Measurements from ENCODE around the gene GPR63.
A peak's percentile ranks its signal among the peaks of the same experiment; 100 is the strongest.

The GPR63 gene

DNA sequence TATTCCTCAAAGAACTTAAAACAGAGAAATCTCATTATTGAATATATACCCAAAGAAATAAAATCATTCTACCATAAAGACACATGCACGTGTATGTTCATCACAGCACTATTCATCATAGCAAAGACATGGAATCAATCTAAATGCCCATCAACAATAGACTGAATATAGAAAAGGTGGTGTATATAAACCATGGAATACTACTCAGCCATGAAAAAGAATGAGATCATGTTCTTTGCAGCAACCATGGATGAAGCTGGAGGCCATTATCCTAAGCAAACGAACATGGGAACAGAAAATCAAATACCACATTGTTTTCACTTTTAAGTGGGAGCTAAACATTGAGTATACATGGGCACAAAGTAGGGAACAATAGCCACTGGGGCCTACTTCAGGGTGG, 12.3 kb upstream of the GPR63 start:
- TF ChIP-seq GATA1 (IDR thresholded peaks at IDR 0.05; ENCODE audit: low read depth, low read length) (no peak), POLR2A (IDR thresholded peaks at IDR 0.05; ENCODE audit: low read length) (no peak)

GRCh38 chr6:96844530-96844929, 7.3 kb upstream of the GPR63 start:
- TF ChIP-seq GATA1 (IDR thresholded peaks at IDR 0.05; ENCODE audit: low read depth, low read length): no peak
- no peak for DNase-seq

More for the DNA sequence above, 12.3 kb upstream of the GPR63 start:
- DNase-seq: no peak

- no peak for DNase-seq
- no peak for TF ChIP-seq POLR2A (IDR thresholded peaks at IDR 0.05; ENCODE audit: low read length)
- TF ChIP-seq GATA1 (IDR thresholded peaks at IDR 0.05; ENCODE audit: low read depth, low read length): no peak
These were observed 4.1 kb upstream of the GPR63 start for GRCh38 chr6:96841345-96841744.

DNA sequence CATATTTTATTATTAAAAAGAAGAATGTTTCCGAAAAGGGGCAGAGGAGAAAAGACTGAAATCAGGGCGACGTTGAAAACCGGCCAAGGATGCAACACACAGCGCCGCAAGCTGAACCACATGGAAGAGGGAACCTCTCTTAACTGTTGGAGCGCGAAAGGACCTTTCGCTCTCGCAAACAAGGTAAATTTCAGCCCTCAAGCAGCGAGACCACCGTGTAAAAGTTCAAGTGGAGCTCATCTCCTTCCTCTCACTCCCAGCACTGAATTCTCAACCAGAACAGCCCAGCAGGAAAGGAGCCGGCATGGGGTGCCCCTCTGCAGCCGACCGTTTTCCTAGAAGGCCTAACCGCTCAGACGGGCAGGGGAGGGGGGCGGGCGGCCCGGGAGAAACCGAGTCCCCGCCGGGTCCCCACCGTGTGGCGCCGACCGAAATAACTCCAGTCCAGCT, 621 bp downstream of the GPR63 start:
- TF ChIP-seq POLR2A (IDR thresholded peaks at IDR 0.05; ENCODE audit: low read length) (no peak), GATA1 (IDR thresholded peaks at IDR 0.05; ENCODE audit: low read depth, low read length) (no peak)
- peak; percentile 31 to 34 for DNase-seq

GRCh38 chr6:96834070-96834469, 3.2 kb downstream of the GPR63 start:
- no peak for TF ChIP-seq POLR2A (IDR thresholded peaks at IDR 0.05; ENCODE audit: low read length)
- TF ChIP-seq GATA1 (IDR thresholded peaks at IDR 0.05; ENCODE audit: low read depth, low read length): no peak

DNA sequence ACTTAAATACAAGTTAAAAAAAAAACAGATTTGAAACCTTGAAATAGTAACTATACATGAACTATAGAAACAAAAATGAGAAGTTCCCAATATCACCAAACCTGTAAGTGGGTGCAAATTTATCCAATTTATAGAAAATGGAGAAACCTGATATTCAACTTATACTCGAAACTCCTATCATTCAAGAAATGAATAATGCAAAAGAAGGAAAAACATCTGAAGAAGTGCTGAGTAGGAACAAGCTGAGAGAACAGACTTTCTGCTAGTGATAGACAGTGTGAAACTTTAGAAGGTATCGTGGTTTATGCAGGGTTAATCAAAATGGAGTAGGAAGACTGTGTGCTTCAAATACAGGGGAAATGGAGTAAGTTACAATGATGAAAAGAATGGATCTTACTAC, 4.5 kb downstream of the GPR63 start:
- TF ChIP-seq GATA1 (IDR thresholded peaks at IDR 0.05; ENCODE audit: low read depth, low read length) (no peak), POLR2A (IDR thresholded peaks at IDR 0.05; ENCODE audit: low read length) (no peak)
- DNase-seq: no peak

More at GRCh38 chr6:96834070-96834469, 3.2 kb downstream of the GPR63 start:
- DNase-seq: no peak

- DNase-seq: no peak
- TF ChIP-seq GATA1 (IDR thresholded peaks at IDR 0.05; ENCODE audit: low read depth, low read length): no peak
- no peak for TF ChIP-seq POLR2A (IDR thresholded peaks at IDR 0.05; ENCODE audit: low read length)
These were observed 10.4 kb downstream of the GPR63 start for GRCh38 chr6:96826865-96827264.

GRCh38 chr6:96823743-96824142, 13.5 kb downstream of the GPR63 start:
- TF ChIP-seq POLR2A (IDR thresholded peaks at IDR 0.05; ENCODE audit: low read length) (no peak), GATA1 (IDR thresholded peaks at IDR 0.05; ENCODE audit: low read depth, low read length) (no peak)
- no peak for DNase-seq

DNA sequence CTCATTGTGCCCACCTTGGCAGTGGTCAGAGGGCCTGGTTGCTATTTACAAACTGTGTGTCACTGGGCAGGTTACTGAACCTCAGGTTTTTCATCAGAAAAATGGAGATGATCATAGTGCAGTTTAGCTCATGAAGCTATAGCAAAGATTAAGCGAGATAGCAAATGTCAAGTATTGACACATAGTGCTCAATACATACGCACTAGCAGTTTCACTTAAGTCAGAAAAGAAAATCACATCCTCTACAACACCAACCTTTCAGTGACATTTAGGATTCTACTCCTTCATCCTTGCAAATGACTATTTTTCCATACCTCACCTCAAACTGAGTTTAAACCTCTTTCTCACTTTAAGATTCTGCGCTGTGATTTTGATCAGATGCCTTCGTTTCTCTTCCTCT, 16.2 kb downstream of the GPR63 start:
- TF ChIP-seq POLR2A (IDR thresholded peaks at IDR 0.05; ENCODE audit: low read length) (no peak), GATA1 (IDR thresholded peaks at IDR 0.05; ENCODE audit: low read depth, low read length) (no peak)

GRCh38 chr6:96816301-96816817, 20.9 kb downstream of the GPR63 start:
- no peak for TF ChIP-seq GATA1 (IDR thresholded peaks at IDR 0.05; ENCODE audit: low read depth, low read length)
- no peak for DNase-seq

More for the DNA sequence above, 16.2 kb downstream of the GPR63 start:
- DNase-seq: no peak

- TF ChIP-seq POLR2A (IDR thresholded peaks at IDR 0.05; ENCODE audit: low read length): no peak
- TF ChIP-seq GATA1 (IDR thresholded peaks at IDR 0.05; ENCODE audit: low read depth, low read length): no peak
- DNase-seq: no peak
These were observed 22.7 kb downstream of the GPR63 start for GRCh38 chr6:96814625-96815024.

DNA sequence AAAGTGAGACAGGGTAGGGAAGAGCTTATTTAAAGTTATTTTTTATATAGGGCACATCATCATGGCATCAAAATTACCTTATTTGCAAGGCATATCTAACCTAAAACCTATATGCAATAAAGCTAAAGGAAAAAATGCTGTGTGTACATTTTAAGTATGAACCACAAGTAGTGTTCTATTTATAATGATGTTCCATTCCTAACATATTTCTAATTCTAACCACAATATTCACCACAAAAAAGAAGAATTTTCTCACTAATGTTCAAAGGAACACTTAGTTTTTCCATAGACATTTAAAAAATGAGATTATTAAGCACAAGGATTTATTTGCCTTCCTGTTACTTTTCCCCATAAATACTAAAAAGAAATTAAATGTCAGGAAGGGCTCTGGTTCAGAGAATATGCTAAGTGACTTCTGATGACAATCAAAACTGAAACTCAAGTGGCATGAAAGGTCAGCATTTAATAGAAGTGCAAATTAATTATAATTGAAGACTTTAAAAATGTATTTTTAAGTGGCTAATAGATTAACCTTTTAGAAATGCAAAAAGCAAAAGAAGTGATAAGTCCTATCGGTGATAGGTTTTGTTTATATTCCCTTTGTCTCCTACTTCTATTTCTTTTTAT, 25.1 kb downstream of the GPR63 start:
- no peak for DNase-seq
- TF ChIP-seq POLR2A (IDR thresholded peaks at IDR 0.05; ENCODE audit: low read length) (no peak), GATA1 (IDR thresholded peaks at IDR 0.05; ENCODE audit: low read depth, low read length) (no peak)

- DNase-seq: no peak
These were observed 25.6 kb downstream of the GPR63 start for GRCh38 chr6:96811670-96812069.

DNA sequence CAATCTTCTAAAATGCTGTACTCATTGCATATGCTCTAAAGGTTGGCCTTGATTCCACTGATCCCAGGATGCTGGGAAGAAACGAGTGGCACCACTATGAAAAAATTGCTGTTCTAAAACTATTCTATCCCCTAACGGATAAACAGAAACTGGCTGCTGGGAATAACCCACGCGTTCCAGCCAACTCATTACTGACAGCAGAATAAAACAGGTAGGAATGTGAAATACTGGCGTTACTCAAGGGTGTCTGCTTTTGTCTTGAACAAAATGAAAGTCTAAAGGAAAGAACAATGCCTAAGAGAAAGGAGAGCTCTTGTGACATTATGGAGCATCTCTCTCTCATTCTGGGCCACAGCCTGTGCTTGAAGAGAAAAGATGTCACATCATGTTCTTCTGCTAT, 26.1 kb downstream of the GPR63 start:
- TF ChIP-seq POLR2A (IDR thresholded peaks at IDR 0.05; ENCODE audit: low read length) (no peak), GATA1 (IDR thresholded peaks at IDR 0.05; ENCODE audit: low read depth, low read length) (no peak)
- no peak for DNase-seq

More at GRCh38 chr6:96811670-96812069, 25.6 kb downstream of the GPR63 start:
- TF ChIP-seq POLR2A (IDR thresholded peaks at IDR 0.05; ENCODE audit: low read length) (no peak), GATA1 (IDR thresholded peaks at IDR 0.05; ENCODE audit: low read depth, low read length) (no peak)

DNA sequence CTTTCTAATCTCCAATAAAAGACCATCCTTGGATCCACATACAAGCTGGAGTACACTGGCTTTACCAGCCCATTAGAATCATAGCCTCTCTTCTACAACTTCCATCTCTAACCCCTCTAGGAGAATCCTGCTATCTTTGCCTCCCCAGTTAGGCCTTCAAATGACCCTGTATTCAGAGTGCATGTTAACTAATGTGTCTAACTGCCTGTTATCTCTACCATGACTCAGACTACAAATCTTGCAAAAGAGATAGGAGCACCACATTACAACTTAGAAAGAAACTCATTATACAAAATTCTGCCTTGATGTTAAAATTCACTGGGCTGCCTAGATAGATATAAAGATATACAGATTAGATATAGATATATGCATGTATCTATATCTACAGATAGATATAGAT, 28.2 kb downstream of the GPR63 start:
- TF ChIP-seq POLR2A (IDR thresholded peaks at IDR 0.05; ENCODE audit: low read length) (no peak), GATA1 (IDR thresholded peaks at IDR 0.05; ENCODE audit: low read depth, low read length) (no peak)
- peak; percentile 37 to 72 for DNase-seq
